T-helper 2 cell treated with Interferon-gamma antibody and Interleukin-4, amounts not matched to agents 5 μg/mL and 100 μg/mL, for 36 hours (primary cell): Measurements from ENCODE around the gene MRPL28.
A peak's percentile ranks its signal among the peaks of the same experiment; 100 is the strongest.
"Not testable (repeated sequence)": the region's sequence is repeated elsewhere in the genome, so short reads cannot be mapped to it uniquely, and the experiment has no call there.

Experiments
- DNase-seq: peaks from one replicate; pipeline ENCODE4 v3.0.0; 2021; ENCODE audit warnings: low spot score
- H3K27ac Mint-ChIP-seq: one replicate; pipeline ENCODE4 v1.8.0; 2021; ENCODE audit warnings: mild to moderate bottlenecking, mixed read lengths
- H3K27me3 Mint-ChIP-seq: one replicate; pipeline ENCODE4 v1.8.0; 2021; ENCODE audit warnings: low read depth, mixed read lengths
- H3K36me3 Mint-ChIP-seq: one replicate; pipeline ENCODE4 v1.8.0; 2021; ENCODE audit warnings: low read depth, mixed read lengths
- H3K4me1 Mint-ChIP-seq: one replicate; pipeline ENCODE4 v1.8.0; 2021; ENCODE audit warnings: low read depth, mixed read lengths
- H3K4me3 Mint-ChIP-seq: one replicate; pipeline ENCODE4 v1.8.0; 2022; ENCODE audit warnings: mild to moderate bottlenecking, moderate library complexity, mixed read lengths
- H3K9me3 Mint-ChIP-seq: one replicate; pipeline ENCODE4 v1.8.0; 2021; ENCODE audit warnings: mixed read lengths

Gene MRPL28

GRCh38 chr16:370443-370842, at the start of gene MRPL28:
Gene MRPL28 (minus strand): TSS chr16:370538. CDS start chr16:370218, 320 bp downstream.
- peaks cover 18% of the 10 kb centered on the region for H3K36me3 Mint-ChIP-seq
- H3K4me3 Mint-ChIP-seq: peak within 1 kb of the TSS; percentile 94
- H3K4me1 Mint-ChIP-seq: peaks cover 14% of the 10 kb centered on the region
- H3K9me3 Mint-ChIP-seq: no peaks in the 10 kb centered on the region
- peak; percentile 92 for DNase-seq
- no peaks in the 10 kb centered on the region for H3K27me3 Mint-ChIP-seq
- H3K27ac Mint-ChIP-seq: peak within 1 kb of the TSS; percentile 97

- not testable (repeated sequence) for H3K36me3 Mint-ChIP-seq, H3K27me3 Mint-ChIP-seq, H3K4me3 Mint-ChIP-seq, H3K4me1 Mint-ChIP-seq, DNase-seq, H3K27ac Mint-ChIP-seq, H3K9me3 Mint-ChIP-seq
Measured at GRCh38 chr16:415170-415498, 44.8 kb upstream of the MRPL28 start.

GRCh38 chr16:414395-415169, 44.2 kb upstream of the MRPL28 start:
- no peaks in the 10 kb centered on the region for H3K36me3 Mint-ChIP-seq
- H3K4me3 Mint-ChIP-seq: no peak overlapping the region
- H3K9me3 Mint-ChIP-seq: no peaks in the 10 kb centered on the region
- no peak overlapping the region for H3K27ac Mint-ChIP-seq
- no peaks in the 10 kb centered on the region for H3K27me3 Mint-ChIP-seq
- no peaks in the 10 kb centered on the region for H3K4me1 Mint-ChIP-seq
- DNase-seq: no peak

GRCh38 chr16:411576-412265, 41.4 kb upstream of the MRPL28 start:
- Mint-ChIP-seq H3K27ac (no peak overlapping the region), H3K4me3 (no peak overlapping the region), H3K4me1 (no peaks in the 10 kb centered on the region), H3K36me3 (no peaks in the 10 kb centered on the region), H3K9me3 (no peaks in the 10 kb centered on the region), H3K27me3 (no peaks in the 10 kb centered on the region)
- no peak for DNase-seq

GRCh38 chr16:410516-411178, 40.3 kb upstream of the MRPL28 start:
- H3K27ac Mint-ChIP-seq: no peak overlapping the region
- no peaks in the 10 kb centered on the region for H3K36me3 Mint-ChIP-seq
- H3K9me3 Mint-ChIP-seq: no peaks in the 10 kb centered on the region
- H3K27me3 Mint-ChIP-seq: no peaks in the 10 kb centered on the region
- H3K4me1 Mint-ChIP-seq: no peaks in the 10 kb centered on the region
- no peak overlapping the region for H3K4me3 Mint-ChIP-seq
- no peak for DNase-seq

GRCh38 chr16:407253-407652, 36.9 kb upstream of the MRPL28 start:
- Mint-ChIP-seq H3K4me3 (no peak overlapping the region), H3K27ac (no peak overlapping the region), H3K4me1 (no peaks in the 10 kb centered on the region), H3K9me3 (no peaks in the 10 kb centered on the region), H3K36me3 (no peaks in the 10 kb centered on the region), H3K27me3 (no peaks in the 10 kb centered on the region)
- DNase-seq: no peak

GRCh38 chr16:405548-406506, 35.5 kb upstream of the MRPL28 start:
- Mint-ChIP-seq H3K27ac (no peak overlapping the region), H3K9me3 (no peaks in the 10 kb centered on the region), H3K36me3 (no peaks in the 10 kb centered on the region), H3K4me1 (no peaks in the 10 kb centered on the region), H3K27me3 (no peaks in the 10 kb centered on the region), H3K4me3 (no peak overlapping the region)
- DNase-seq: no peak

GRCh38 chr16:404971-405486, 34.7 kb upstream of the MRPL28 start:
- DNase-seq: no peak
- Mint-ChIP-seq H3K27ac (no peak overlapping the region), H3K9me3 (no peaks in the 10 kb centered on the region), H3K36me3 (peaks cover 1% of the 10 kb centered on the region), H3K27me3 (no peaks in the 10 kb centered on the region), H3K4me3 (no peak overlapping the region), H3K4me1 (peaks cover 6% of the 10 kb centered on the region)

- peak; percentile 92 for DNase-seq
- Mint-ChIP-seq H3K27ac (peak within 1 kb of the TSS; percentile 86), H3K4me1 (peaks cover 8% of the 10 kb centered on the region), H3K36me3 (peaks cover 1% of the 10 kb centered on the region), H3K27me3 (peaks cover under 1% of the 10 kb centered on the region), H3K4me3 (peak within 1 kb of the TSS; percentile 87), H3K9me3 (no peaks in the 10 kb centered on the region)
Measured at GRCh38 chr16:401468-402348, 31.4 kb upstream of the MRPL28 start, which contains the start of gene DECR2. Gene DECR2 (plus strand): TSS chr16:401885. CDS start chr16:401964, 79 bp downstream.

- H3K27ac Mint-ChIP-seq: peak overlapping the region; percentile 6
- H3K9me3 Mint-ChIP-seq: no peaks in the 10 kb centered on the region
- peaks cover 1% of the 10 kb centered on the region for H3K36me3 Mint-ChIP-seq
- peak overlapping the region; percentile 87 for H3K4me3 Mint-ChIP-seq
- peaks cover 10% of the 10 kb centered on the region for H3K27me3 Mint-ChIP-seq
- DNase-seq: no peak
- H3K4me1 Mint-ChIP-seq: peaks cover 14% of the 10 kb centered on the region
Measured at GRCh38 chr16:400061-400591, 29.8 kb upstream of the MRPL28 start.

GRCh38 chr16:399340-400019, 29.1 kb upstream of the MRPL28 start:
- DNase-seq: no peak
- Mint-ChIP-seq H3K27ac (no peak overlapping the region), H3K4me3 (peak overlapping the region; percentile 87), H3K27me3 (peaks cover 10% of the 10 kb centered on the region), H3K9me3 (no peaks in the 10 kb centered on the region), H3K4me1 (peaks cover 14% of the 10 kb centered on the region), H3K36me3 (peaks cover 1% of the 10 kb centered on the region)
